H1 (cell line): ENCODE measurements around the gene ZNF646. TPM values are rescaled to one million over a fixed set of nuclear protein-coding genes. Genes with fewer than 3 reads are reported as not detected.

Experiments
- CHD7 ChIP-seq: fragments of 300-600 bp; sonication (generic); IDR thresholded peaks from 2 replicates; pipeline ENCODE4 v1.7.1; 2012; ENCODE audit warnings: low read length, moderate library complexity, mild to moderate bottlenecking, inconsistent platforms; ENCODE audit not compliant: insufficient replicate concordance
- polyA plus RNA-seq, 7 experiments: library from polyadenylated mRNA; depleted of rRNA in 3 of 7; stranded (reverse) in 5 of 7; unstranded in 2 of 7; fragments of >200 nt in 5 of 7; fragments of 200-250 nt in 2 of 7; gene quantifications; 1 replicate in 5 of 7; 2 replicates in 1 of 7; 4 replicates in 1 of 7; pipeline versions ENCODE4 v1.2.1 to v1.2.3, GENCODE V29; 2011 to 2013; ENCODE audit warnings: missing spikeins in 2 of 7, mixed read lengths in 2 of 7
- total RNA-seq: library from RNA; stranded (reverse); fragmentation: NEBNext Ultra II Directional; extraction: Animal tissue kit (Norgen Biotek cat#: 25700); gene quantifications from 2 replicates; pipeline ENCODE4 v1.2.1, GENCODE V29; 2021

ZNF646 gene
- total and polyA plus RNA-seq, 2 of the 8 experiments (the other 6 are each of a cell fraction or from before 2014, with no cell fraction given), result 6.5 to 25.0 TPM

GRCh38 chr16:31064882-31065461 lies 9.2 kb upstream of the ZNF646 start (continued):
- no peak for TF ChIP-seq CHD7
